DOHH2 (cell line): ENCODE measurements around the gene ERFL.

Experiments used
- EZH2phosphoT487 ChIP-seq: fragments of 200-600 bp; sonication (generic); IDR thresholded peaks from 2 replicates; pipeline ENCODE4 v1.6.1; 2017; ENCODE audit warnings: borderline replicate concordance, mild to moderate bottlenecking, antibody characterized with exemption, low read length, moderate library complexity, mixed read lengths
- TF ChIP-seq, protein P1 (sequence below): fragments of 200-600 bp; sonication (generic); IDR thresholded peaks from one replicate; pipeline ENCODE4 v1.5.1; 2014; ENCODE audit warnings: antibody characterized with exemption, mild to moderate bottlenecking, low read depth, low read length; ENCODE audit not compliant: poor library complexity, severe bottlenecking

DNA sequence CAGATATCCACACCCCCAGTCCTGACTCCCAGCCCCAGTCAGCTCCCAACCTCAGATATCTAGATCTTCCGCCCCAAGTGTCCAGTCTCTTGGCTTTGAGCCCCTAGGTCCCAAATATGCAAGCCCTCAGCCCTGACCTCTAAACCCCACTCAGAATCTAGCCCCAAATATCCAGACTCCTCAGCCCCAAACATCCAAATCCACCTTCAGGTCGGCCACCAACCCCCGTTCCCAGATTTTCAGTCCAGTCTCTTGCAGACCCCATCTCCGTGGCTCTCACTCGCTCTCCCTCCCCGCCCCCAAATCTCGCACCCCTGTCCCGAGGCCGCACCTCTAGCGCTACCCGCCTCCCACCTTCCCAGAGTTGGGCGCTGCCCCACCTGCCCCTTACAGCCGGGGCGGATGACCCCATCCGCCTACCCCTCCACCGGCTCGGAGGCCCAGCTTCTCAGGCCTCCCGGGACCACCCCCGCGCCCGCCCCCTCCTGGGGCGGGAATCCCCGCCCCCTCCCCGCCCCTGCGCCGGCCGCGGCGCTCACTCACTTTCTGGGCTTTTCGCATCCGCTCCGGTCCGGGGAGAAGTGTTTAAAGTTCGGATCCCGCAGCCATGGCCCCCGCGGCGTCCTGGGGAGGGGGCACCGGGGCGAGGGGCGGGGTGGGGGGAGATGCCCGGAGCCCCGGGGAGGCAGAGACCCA, 604 bp downstream of the ERFL start:
- TF ChIP-seq, protein P1, sequence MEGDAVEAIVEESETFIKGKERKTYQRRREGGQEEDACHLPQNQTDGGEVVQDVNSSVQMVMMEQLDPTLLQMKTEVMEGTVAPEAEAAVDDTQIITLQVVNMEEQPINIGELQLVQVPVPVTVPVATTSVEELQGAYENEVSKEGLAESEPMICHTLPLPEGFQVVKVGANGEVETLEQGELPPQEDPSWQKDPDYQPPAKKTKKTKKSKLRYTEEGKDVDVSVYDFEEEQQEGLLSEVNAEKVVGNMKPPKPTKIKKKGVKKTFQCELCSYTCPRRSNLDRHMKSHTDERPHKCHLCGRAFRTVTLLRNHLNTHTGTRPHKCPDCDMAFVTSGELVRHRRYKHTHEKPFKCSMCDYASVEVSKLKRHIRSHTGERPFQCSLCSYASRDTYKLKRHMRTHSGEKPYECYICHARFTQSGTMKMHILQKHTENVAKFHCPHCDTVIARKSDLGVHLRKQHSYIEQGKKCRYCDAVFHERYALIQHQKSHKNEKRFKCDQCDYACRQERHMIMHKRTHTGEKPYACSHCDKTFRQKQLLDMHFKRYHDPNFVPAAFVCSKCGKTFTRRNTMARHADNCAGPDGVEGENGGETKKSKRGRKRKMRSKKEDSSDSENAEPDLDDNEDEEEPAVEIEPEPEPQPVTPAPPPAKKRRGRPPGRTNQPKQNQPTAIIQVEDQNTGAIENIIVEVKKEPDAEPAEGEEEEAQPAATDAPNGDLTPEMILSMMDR: no peak
- no peak for TF ChIP-seq EZH2phosphoT487
